Stimulated activated CD8-positive, alpha-beta memory T cell treated with anti-CD3 and anti-CD28 coated beads, Interleukin-15, amount 100 ng/mL, for 4 hours (primary cell): ENCODE results near the gene SIL1.
"Not testable (repeated sequence)": the region's sequence is repeated elsewhere in the genome, so short reads cannot be mapped to it uniquely, and the experiment has no call there.

ENCODE experiments used
- DNase-seq, 2 donors: peaks; one replicate each; pipeline ENCODE4 v3.0.0-alpha.2; 2020; ENCODE audit warnings: low read depth in 2 of 2

Gene SIL1

GRCh38 chr5:139027150-139027549 is 171.0 kb downstream of the SIL1 start:
- no peak for DNase-seq

DNA sequence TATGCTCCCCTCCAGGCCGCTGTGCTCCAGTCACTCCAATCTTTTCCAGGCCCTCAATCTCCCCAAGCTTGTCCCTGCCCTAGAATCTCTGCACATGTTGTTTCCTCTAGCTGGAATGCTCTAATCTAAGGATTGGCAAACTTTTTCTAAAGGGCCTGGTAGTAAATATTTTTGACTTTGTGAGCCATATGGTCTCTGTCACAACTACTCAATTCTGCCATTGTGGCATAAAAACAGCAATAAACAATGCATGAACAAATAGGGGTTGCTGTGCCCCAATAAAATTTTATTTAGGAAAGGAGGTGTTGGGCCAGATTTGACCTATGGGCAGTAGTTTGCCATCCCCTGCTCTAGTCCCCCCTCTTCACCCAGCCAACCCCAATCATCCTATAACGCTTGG is 172.5 kb downstream of the SIL1 start:
- DNase-seq = no peak

DNA sequence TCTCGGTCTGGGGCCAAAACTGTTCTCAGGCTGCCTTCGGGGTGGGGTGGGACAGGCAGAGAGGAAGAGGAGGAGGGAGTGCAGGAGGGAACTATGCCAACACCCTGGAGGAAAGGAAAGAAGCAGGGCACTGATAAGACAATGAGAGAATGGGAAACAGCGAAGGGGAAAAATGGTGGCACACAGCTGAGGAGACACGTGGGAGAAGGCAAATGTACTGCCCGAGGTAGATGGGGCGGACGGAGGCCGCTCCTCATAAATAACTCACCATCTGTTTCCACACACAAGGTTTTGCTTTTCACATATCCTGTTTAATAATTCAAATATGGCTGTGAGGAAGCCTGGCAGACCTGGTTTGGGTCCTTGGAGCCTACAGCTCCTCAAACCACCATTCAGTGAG is 174.9 kb downstream of the SIL1 start:
- no peak for DNase-seq

DNA sequence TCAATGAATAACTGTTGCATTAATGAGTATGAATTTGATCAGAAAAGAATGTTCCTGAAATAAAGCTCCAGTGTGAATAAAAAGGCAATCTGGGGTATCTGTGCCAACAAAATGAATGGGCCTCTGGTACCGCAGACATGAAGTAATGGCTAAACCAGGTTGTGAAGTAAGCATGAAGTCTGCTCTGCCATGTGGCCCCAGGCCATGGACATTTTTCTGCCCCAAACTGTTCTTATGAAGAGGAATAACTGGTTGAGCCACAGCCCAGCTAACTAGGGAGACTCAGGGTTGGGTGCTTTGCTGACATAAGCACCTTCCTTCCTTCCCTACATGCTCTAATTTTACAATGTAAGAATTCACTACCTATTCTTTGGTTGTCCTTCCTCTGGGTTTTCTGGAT is 175.6 kb downstream of the SIL1 start:
- no peak for DNase-seq

- DNase-seq = no peak
Measured at GRCh38 chr5:139021346-139021745, 176.8 kb downstream of the SIL1 start.

- DNase-seq = no peak
Measured at GRCh38 chr5:139019880-139020279, 178.3 kb downstream of the SIL1 start.

GRCh38 chr5:139019211-139019610 is 179.0 kb downstream of the SIL1 start:
- no peak for DNase-seq

GRCh38 chr5:139017624-139018023 is 180.5 kb downstream of the SIL1 start:
- no peak for DNase-seq

- DNase-seq = no peak
Measured at GRCh38 chr5:139016186-139016585, 182.0 kb downstream of the SIL1 start.

GRCh38 chr5:139014726-139015125 is 183.4 kb downstream of the SIL1 start:
- no peak for DNase-seq

DNA sequence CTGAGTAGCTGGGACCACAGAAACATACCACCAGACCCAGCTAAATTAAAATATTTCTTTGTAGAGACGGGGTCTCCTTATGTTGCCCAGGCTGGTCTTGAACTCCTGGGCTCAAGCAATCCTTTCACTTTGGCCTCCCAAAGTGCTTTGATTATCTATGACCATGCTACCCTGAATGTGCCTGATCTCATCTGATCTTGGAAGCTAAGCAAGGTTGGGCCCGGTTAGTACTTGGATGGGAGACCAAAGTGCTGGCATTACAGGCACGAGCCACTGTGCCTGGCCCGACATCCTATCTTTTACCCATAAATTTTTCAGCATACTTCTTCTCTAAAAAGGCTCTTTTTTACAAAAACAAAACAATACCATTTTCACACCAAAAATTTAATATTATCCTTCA is 186.0 kb downstream of the SIL1 start:
- no peak for DNase-seq

GRCh38 chr5:139011156-139011555 is 187.0 kb downstream of the SIL1 start:
- DNase-seq = not testable (repeated sequence)

DNA sequence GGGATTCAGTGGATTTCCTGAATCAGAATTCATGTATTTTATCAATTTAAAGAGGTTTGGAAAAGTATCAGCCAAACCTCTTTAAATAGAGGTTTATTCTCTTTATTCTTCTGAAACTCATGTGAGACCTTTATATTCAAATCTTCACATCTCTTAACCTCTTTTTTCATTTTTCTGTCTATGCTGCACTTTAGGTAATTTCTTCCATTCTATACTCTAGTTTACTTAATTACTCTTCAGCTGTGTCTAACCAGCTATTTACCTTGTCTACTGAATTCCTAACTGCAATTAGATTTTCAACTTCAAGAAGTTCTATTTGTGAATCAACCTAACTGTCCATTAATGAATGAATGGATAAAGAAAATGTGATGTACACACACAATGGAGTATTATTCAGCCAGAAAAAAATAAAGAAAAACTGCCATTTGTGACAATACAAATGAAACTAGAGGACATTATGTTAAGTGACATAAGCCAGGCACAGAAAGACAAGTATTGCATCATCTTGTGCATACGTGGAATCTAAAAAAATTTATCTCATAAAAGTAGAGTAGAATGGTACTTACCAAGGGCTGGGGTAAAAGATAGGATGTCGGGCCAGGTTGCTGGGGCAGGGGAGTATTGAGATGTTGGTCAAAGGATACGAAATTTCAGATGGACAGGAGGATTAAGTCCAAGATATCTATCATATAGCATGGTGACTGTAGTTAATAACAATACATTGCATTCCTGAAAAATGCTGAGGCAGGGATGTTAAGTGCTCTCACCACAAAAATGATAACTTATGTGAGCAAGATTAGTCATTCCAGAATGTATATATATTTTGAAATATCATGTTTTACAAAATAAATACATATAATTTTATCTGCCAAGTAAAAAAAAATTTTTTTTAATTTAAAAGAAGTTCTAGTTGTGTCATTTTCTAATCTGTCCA is 193.5 kb downstream of the SIL1 start:
- DNase-seq = no peak

GRCh38 chr5:138999674-139000073 is 198.5 kb downstream of the SIL1 start:
- DNase-seq = no peak

DNA sequence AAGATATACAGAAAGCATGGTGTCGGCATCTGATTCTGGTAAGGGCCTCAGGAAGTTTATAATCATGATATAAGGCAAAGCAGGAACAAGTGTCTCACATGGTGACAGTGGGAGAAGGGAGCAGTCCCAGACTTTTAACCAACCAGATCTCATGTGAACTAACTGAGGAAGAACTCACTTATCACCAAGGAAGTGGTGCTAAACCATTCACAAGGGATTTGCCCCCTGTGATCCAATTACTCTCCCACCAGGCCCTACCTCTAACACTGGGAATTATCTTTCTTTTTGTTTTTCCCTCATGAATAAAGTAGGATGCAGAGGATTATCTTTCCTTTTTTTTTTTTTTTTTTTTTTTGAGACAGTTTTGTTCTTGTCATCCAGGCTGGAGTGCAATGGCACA is 199.6 kb downstream of the SIL1 start:
- DNase-seq = no peak

GRCh38 chr5:138996120-138996519 is 202.0 kb downstream of the SIL1 start:
- no peak for DNase-seq

DNA sequence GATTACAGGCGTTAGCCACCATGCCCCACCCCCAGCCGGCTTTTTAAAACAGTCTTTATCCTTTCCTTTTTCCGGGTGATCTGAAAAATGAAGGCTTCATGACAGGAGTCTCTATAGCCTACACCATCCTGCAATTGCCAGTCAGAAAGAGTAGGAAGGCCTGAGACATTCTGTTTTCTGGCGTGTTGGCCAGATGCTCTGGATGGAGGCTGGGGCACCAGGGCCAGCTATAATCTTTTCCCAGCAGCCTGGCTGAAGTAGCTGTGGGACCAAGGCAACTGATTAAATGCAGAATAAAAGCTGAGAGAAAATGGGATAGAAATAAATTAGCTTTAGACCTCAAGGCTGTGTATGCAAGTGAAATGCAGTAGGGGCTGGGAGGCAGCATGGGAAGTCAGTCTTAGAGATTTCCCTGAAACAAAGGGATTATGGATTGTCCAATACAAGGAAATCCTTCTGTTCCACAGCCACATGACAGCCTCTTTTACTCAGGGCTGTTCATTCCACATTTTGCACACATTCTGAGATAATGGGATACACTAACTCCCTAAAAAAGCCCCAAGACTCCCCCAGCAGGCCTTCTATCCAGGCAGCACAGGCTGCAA is 207.1 kb downstream of the SIL1 start:
- no peak for DNase-seq

GRCh38 chr5:138989720-138990119 is 208.4 kb downstream of the SIL1 start:
- no peak for DNase-seq

- no peak for DNase-seq
Measured at GRCh38 chr5:138986186-138986800, 211.9 kb downstream of the SIL1 start.

GRCh38 chr5:138985683-138986082 is 212.5 kb downstream of the SIL1 start:
- no peak for DNase-seq

DNA sequence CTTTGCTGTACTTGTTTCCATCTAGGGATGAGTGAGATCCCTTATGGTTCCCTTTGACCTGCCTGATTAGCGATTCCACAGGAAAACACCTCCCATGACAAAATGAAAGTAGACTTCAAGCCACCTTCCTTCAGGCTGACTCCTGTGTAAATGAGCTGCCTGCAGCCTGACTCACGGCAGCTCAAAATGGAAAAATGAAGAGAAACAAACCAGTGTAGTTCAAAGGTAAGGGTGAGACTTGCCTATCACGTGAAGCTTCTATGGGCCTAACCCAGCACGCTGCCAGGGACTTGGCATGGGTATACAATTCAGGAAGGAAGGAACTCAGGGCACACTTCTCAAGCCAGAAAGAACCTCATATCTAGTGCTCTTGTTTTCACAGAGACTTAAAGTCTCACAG is 212.9 kb downstream of the SIL1 start:
- no peak for DNase-seq

DNA sequence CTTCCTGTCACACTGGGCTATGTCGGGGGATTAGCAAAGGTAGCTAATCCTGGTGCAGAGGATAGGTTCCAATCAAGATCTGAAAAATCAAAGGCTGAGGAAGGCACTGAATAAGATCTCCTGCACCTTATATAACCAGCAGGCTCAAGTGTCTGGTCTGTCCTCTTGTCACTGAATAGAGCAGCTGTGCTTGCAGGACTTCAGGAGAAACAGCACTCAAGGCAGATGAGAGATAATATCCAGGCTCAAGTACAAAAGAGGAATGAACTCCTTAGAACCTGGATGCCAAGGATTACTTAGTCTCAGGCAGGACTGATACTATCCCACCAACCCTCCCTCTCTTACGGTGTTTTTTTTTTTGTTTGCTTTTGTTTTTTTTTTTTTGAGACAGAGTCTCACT is 214.2 kb downstream of the SIL1 start:
- DNase-seq = no peak

GRCh38 chr5:138981586-138981985 is 216.6 kb downstream of the SIL1 start:
- DNase-seq = no peak
